GM19395 (cell line): ENCODE data around the gene KPNA4.
"Not testable (repeated sequence)": the region's sequence is repeated elsewhere in the genome, so short reads cannot be mapped to it uniquely, and the experiment has no call there.

Experiments
- ATAC-seq: cut with Tn5 transposase; IDR thresholded peaks from one replicate; pipeline ENCODE4 v1.9.1; 2021; ENCODE audit warnings: mild to moderate bottlenecking, moderate library complexity; ENCODE audit not compliant: unreplicated experiment

Gene KPNA4

DNA sequence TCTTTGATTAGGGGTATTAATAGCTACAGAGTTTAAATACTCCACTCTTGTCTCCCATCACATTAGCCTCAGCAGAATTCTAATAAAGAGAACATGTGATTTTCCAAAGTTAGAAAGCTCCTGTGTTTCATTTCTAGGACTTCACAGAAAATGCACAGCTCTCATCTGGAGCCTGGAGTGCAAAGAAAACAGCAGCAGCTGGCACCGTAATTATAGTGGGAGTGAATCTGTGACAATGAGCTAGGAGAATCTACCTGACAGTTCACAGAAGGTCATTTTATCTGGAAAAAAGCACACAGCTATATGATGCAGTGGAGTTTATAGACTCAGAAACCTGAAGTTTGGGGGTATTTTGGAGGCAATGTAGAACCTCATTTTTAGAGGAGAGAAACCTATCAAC, 110.4 kb downstream of the KPNA4 start:
- ATAC-seq, result no peak

DNA sequence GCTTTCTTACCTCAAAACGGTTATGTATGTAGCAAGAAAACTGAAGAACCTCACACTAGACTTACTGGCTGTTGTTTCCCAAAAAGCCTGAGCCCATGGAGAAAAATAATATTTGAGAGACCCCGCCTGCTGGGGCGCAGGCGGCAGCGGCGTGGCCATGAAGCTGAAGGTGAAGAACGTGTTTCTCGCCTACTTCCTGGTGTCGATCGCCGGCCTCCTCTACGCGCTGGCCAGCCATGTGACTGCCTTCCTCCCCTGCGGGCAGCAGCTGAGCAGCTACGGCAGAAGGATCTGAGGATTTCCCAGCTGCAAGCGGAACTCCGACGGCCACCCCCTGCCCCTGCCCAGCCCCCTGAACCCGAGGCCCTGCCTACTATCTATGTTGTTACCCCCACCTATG, 113.1 kb downstream of the KPNA4 start:
- not testable (repeated sequence) for ATAC-seq

GRCh38 chr3:160451602-160452001, 113.8 kb downstream of the KPNA4 start:
- ATAC-seq, result no peak

- ATAC-seq, result no peak
These were observed 114.5 kb downstream of the KPNA4 start for GRCh38 chr3:160450846-160451245.

DNA sequence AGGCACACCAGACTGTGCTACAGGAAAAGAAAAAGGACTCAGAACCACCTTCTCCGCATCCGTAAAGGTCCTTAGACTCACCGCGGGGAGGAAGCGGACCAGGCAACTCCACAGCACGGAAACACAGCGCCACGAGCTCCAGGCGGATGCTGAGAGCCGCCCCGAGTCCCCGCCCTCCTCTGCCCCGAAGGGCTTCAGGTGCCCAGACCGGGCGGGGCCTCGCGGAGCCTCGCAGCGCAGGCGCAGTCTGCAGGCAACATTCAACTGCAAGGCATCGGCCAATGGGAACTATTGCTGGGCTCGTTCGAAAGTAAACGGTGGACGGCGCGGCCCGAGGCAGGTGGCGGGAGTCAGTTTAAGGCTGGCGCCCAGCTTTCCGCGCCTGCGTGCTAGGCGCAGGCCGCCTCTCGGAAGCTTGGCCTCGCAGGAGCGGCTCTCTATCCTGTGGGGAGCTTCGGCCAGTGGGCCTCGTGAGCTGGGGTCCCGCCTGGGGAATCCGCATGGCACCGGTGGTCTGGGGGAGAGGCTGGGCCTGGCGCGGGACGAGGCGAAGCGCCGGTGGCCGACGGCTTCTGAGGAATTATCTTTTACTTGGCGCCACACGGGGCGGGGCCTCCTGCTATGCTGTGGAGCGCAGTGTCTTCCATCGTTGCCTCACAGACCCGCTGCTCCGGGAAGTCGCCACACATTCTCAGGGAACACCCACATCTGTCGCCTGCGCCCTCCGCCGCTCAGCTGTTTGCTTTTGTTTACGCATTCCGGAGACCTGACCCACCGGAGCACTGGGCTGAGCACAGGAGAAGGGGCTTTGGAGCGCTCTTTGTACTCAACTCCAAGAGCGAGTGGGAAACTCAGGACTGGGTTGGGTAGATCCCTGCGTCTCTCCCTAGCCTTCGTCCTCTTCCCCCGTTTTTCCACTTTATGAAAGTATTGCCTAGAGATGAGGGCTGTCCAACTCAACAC, 115.5 kb downstream of the KPNA4 start, which contains the start of gene TRIM59:
TSS of gene TRIM59 (minus strand) at position 151 of the 963 bp plus-strand sequence. CDS start 10,603 bp downstream, outside the sequence.
- peak; percentile 94 for ATAC-seq

DNA sequence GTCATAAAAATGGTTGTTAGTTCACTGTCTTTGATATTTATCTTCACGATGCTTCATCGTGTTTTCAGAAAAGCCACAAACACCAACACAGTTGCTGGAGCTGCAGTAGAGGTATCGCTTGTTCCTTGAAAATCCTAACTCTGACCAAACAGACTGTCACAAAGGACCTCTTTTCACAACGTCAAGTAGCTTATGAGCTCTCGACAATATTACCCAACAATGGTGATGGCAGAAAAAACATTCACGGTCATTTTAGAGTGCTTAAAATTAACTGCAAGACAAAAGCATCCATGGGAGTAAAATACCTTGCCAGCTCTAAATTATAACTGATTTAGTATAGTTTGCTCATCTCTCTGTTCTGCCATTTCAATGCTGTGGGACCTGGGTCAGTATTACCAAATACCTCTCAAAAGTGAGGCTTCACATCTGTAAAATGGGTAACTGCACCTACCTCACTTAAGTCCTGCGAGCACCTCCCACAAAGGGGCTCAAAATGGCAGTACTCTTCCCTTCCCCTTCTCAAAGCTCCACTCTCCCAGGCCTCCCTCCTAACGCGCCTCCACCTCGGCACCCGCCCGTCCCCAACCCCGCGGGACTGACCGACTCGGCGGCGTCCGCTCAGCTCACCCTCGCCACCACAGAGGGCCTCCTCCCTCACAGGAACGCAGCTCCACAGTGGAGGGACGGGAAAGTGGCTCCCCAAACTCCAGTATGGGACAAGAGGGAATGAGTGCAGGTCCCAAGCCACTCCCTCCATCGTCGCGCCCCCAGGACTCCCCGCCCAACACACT, 116.3 kb downstream of the KPNA4 start:
- peak; percentile 53 for ATAC-seq

DNA sequence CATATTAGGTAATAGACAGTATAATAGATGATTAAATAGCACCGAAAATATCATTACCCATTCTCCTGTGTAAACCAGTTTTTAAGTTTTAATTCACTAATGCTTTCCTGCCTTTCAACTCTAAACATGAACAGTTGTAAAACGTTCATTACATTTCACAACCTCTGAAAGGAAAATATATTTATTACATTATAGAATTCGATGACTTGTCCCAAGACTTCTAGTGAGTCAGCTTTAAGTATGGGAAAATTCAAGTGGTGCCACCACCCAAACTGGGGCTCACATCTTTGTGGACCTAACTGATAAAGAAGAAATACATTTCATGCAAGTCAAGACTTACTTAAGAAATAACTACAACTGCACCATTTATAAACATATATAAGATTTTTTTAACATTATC, 117.8 kb downstream of the KPNA4 start:
- ATAC-seq, result no peak

DNA sequence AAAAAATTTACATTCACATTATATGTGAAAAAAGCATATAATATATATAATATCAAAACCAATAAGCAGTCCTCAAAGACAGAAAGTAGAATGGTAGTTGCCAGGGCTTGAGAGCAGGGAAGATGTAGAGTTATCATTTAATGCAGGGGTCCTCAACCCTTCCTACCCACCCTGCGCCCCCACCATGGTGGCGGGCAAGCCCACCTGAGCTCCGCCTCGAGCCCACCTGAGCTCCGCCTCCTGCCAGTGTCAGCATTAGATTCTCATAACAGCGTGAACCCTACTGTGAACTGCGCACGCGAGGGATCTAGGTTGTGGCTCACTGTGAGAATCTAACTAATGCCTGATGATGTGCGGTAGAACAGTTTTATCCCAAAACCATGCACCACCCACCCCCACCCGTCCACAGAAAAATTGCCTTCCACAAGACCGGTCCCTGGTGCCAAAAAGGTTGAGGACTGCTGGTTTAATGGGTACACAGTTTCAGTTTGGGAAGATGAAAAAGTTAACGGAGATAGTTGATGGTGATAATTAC, 118.8 kb downstream of the KPNA4 start:
- ATAC-seq, result no peak

- ATAC-seq, result no peak
These were observed 119.5 kb downstream of the KPNA4 start for GRCh38 chr3:160445854-160446253.
